ENCODE results near the gene NFYA. TPM values are rescaled to one million over a fixed set of nuclear protein-coding genes. Genes with fewer than 3 reads are reported as not detected.

Gene NFYA
- total RNA-seq, 1 experiment from 2014 or later = 43.0 TPM

- Histone ChIP-seq H4K91ac (ENCODE audit: insufficient read length, low read depth, low read length) (no peak overlapping the region), H3K79me1 (ENCODE audit: insufficient read depth, low read depth, low read length, poor library complexity, severe bottlenecking) (no peaks in the 10 kb centered on the region), H2AFZ (ENCODE audit: low read length) (no peak overlapping the region), H2BK15ac (ENCODE audit: low read depth, low read length) (no peak overlapping the region), H2BK12ac (ENCODE audit: insufficient read length, low read depth, low read length) (no peak overlapping the region), H4K20me1 (ENCODE audit: control insufficient read depth, insufficient read depth, insufficient read length) (no peaks in the 10 kb centered on the region), H3K56ac (ENCODE audit: insufficient read length, low read depth, low read length) (no peak overlapping the region), H3K23ac (ENCODE audit: insufficient read length, low read depth, low read length) (no peak overlapping the region), H2BK5ac (ENCODE audit: insufficient read length, low read length) (no peak overlapping the region), H3K4ac (ENCODE audit: low read depth, low read length) (no peak overlapping the region), H4K8ac (replicated peaks; ENCODE audit: insufficient read length, low read depth, low read length) (no peak overlapping the region), H2BK20ac (ENCODE audit: low read depth, low read length, poor library complexity, severe bottlenecking) (no peak overlapping the region), H3K9ac (ENCODE audit: extremely low read depth, insufficient read length, low read length) (peak overlapping the region; percentile 5), H4K5ac (ENCODE audit: insufficient read length, low read depth, low read length) (no peak overlapping the region), H3T11ph (ENCODE audit: low read length) (peak overlapping the region; percentile 73), H2AK5ac (ENCODE audit: insufficient read length, low read length) (no peak overlapping the region), H3K4me1 (ENCODE audit: insufficient read depth, low read length) (peaks cover 8% of the 10 kb centered on the region), H3K18ac (ENCODE audit: insufficient read length, low read depth, low read length) (peak overlapping the region; percentile 81), H2BK120ac (ENCODE audit: low read depth, low read length, poor library complexity, severe bottlenecking) (no peak overlapping the region), H3K27me3 (ENCODE audit: insufficient read depth, low read length) (no peaks in the 10 kb centered on the region), H3K4me2 (ENCODE audit: insufficient read depth, insufficient read length, low read length) (peak overlapping the region; percentile 61), H3K9me3 (ENCODE audit: control insufficient read depth, low read depth, low read length) (no peaks in the 10 kb centered on the region), H3K27ac (ENCODE audit: insufficient read length, low read depth, low read length) (no peak overlapping the region), H3K23me2 (ENCODE audit: insufficient read length, low read depth, low read length, poor library complexity, severe bottlenecking) (peaks cover 8% of the 10 kb centered on the region), H3K79me2 (ENCODE audit: insufficient read depth, low read length) (no peaks in the 10 kb centered on the region), H3K14ac (ENCODE audit: insufficient read depth, low read length) (peak overlapping the region; percentile 91)
- DNase-seq = peak; percentile 76
- H3K4me1 Mint-ChIP-seq = peaks cover 22% of the 10 kb centered on the region in 2 experiments
- no peak for TF ChIP-seq CTCF (conservative IDR thresholded peaks at IDR 0.05)
- WGBS (ENCODE audit: extremely low coverage, insufficient read length, low lambda C conversion rate) = no CpG with 5 or more reads among the region's 13 CpGs
- peak overlapping the region; percentile 61 to 68 for H3K4me3 Mint-ChIP-seq
- H3K36me3 Mint-ChIP-seq (ENCODE audit: insufficient read depth in 1 of 3, low read depth in 3 of 3) = 0 out of 7 replicates have a peak, but pooled peaks cover 0 to 4% (median 0%) of the 10 kb centered on the region in 3 experiments
- no peaks in the 10 kb centered on the region for H3K9me3 Mint-ChIP-seq
- peak overlapping the region in 1 of 3 experiments; percentile 63; a peak in 1 of 7 replicates for H3K27ac Mint-ChIP-seq
- no peaks in the 10 kb centered on the region for H3K27me3 Mint-ChIP-seq (ENCODE audit: low read depth)
Observed at GRCh38 chr6:41028561-41029412, 44.0 kb upstream of the NFYA start.

Data from H9 (cell line).